MCF 10A (cell line): ENCODE measurements around the gene IL16. TPM values are rescaled to one million over a fixed set of nuclear protein-coding genes. Genes with fewer than 3 reads are reported as not detected.
A peak's percentile ranks its signal among the peaks of the same experiment; 100 is the strongest.

Experiments
- BruUV-seq: library from RNA; stranded (reverse); fragments of 400-500 nt; replicated peaks from 2 replicates; lab custom pipeline; 2021; lab: Mats Ljungman, UMichigan
- CTCF ChIA-PET: fragments of 300-600 bp; sonication (Branson Sonifier 250); formaldehyde crosslinking; extraction: SDS; loops from one replicate; lab custom pipeline; 2021; ENCODE audit warnings: antibody characterized with exemption, inconsistent platforms; lab: Yijun Ruan, JAX
- POLR2A ChIA-PET: fragments of 300-600, 350-650 bp; sonication (Branson Sonifier 250); formaldehyde crosslinking; extraction: SDS; loops from one replicate; lab custom pipeline; 2020; ENCODE audit warnings: antibody characterized with exemption, inconsistent platforms; lab: Yijun Ruan, JAX
- DNase-seq: peaks from one replicate; pipeline ENCODE4 v3.0.0-alpha.2; 2018; ENCODE audit not compliant: unreplicated experiment
- H3K27ac Mint-ChIP-seq: one replicate; pipeline ENCODE4 v1.8.0; 2022; ENCODE audit warnings: mild to moderate bottlenecking, low read depth, mixed read lengths; ENCODE audit not compliant: unreplicated experiment
- H3K27me3 Mint-ChIP-seq: one replicate; pipeline ENCODE4 v1.8.0; 2022; ENCODE audit warnings: mixed read lengths; ENCODE audit not compliant: insufficient read depth, unreplicated experiment
- H3K36me3 Mint-ChIP-seq: one replicate; pipeline ENCODE4 v1.8.0; 2022; ENCODE audit warnings: mild to moderate bottlenecking, moderate library complexity, mixed read lengths; ENCODE audit not compliant: insufficient read depth, unreplicated experiment
- H3K4me1 Mint-ChIP-seq: one replicate; pipeline ENCODE4 v1.8.0; 2022; ENCODE audit warnings: mixed read lengths; ENCODE audit not compliant: insufficient read depth, unreplicated experiment
- H3K4me3 Mint-ChIP-seq: one replicate; pipeline ENCODE4 v1.8.0; 2022; ENCODE audit warnings: mild to moderate bottlenecking, moderate library complexity, mixed read lengths; ENCODE audit not compliant: unreplicated experiment
- H3K9me3 Mint-ChIP-seq: one replicate; pipeline ENCODE4 v1.8.0; 2022; ENCODE audit warnings: mixed read lengths; ENCODE audit not compliant: unreplicated experiment
- CTCF ChIP-seq: fragments of 200-600 bp; IDR thresholded peaks from one replicate; pipeline ENCODE4 v1.8.0; 2022; ENCODE audit warnings: antibody characterized with exemption, mild to moderate bottlenecking; ENCODE audit not compliant: unreplicated experiment
- intact Hi-C: fragments of 100-400 bp; cut with micrococcal nuclease; formaldehyde crosslinking; loops from 2 replicates; pipeline ENCODE4 v1.14.1; 2022
- total RNA-seq: library from RNA; stranded (reverse); gene quantifications from 2 replicates; pipeline ENCODE4 v1.2.3, GENCODE V29; 2022

The IL16 gene
- total RNA-seq, 1 experiment from 2014 or later, result 0.72 TPM

GRCh38 chr15:81351651-81352050, 155.0 kb downstream of the IL16 start:
- CTCF ChIA-PET, result no interaction called here
- BruUV-seq, result no TSS peak
- Mint-ChIP-seq H3K27me3 (peaks cover 12% of the 10 kb centered on the region), H3K4me3 (no peak overlapping the region), H3K4me1 (peaks cover 6% of the 10 kb centered on the region), H3K36me3 (no peaks in the 10 kb centered on the region), H3K27ac (no peak overlapping the region), H3K9me3 (no peaks in the 10 kb centered on the region)
- POLR2A ChIA-PET, result interaction anchor here (0.9 kb wide), 1 partner anchor 10 kb away, joined by 3 read pairs; no protein-coding TSS in a partner anchor
- TF ChIP-seq CTCF, result no peak
- intact Hi-C loops, result no loop called here
- no peak for DNase-seq

- Mint-ChIP-seq H3K9me3 (no peaks in the 10 kb centered on the region), H3K4me3 (no peak overlapping the region), H3K4me1 (peaks cover 6% of the 10 kb centered on the region), H3K36me3 (no peaks in the 10 kb centered on the region), H3K27ac (no peak overlapping the region), H3K27me3 (no peaks in the 10 kb centered on the region)
- no peak for DNase-seq
- no peak for TF ChIP-seq CTCF
- BruUV-seq, result no TSS peak
- ChIA-PET POLR2A (interaction anchor here (0.7 to 0.9 kb wide), 2 partner anchors 17 to 53 kb away, joined by 3 read pairs; no protein-coding TSS in a partner anchor), CTCF (interaction anchor here (0.6 to 3.6 kb wide), 5 partner anchors 15 to 142 kb away, joined by 3 to 14 read pairs (median 3); no protein-coding TSS in a partner anchor)
- intact Hi-C loops, result no loop called here
These were observed 159.6 kb downstream of the IL16 start for GRCh38 chr15:81356252-81356651.

GRCh38 chr15:81357180-81357686, 160.6 kb downstream of the IL16 start:
- no peaks in the 10 kb centered on the region for H3K27me3 Mint-ChIP-seq
- DNase-seq, result peak; percentile 11
- no TSS peak for BruUV-seq
- H3K9me3 Mint-ChIP-seq, result no peaks in the 10 kb centered on the region
- TF ChIP-seq CTCF, result no peak
- no peak overlapping the region for H3K27ac Mint-ChIP-seq
- intact Hi-C loops, result no loop called here
- CTCF ChIA-PET, result interaction anchor here (0.6 to 3.6 kb wide), 6 partner anchors 8 to 143 kb away, joined by 3 to 14 read pairs (median 4); no protein-coding TSS in a partner anchor
- POLR2A ChIA-PET, result no interaction called here
- no peak overlapping the region for H3K4me3 Mint-ChIP-seq
- H3K36me3 Mint-ChIP-seq, result no peaks in the 10 kb centered on the region
- peaks cover 6% of the 10 kb centered on the region for H3K4me1 Mint-ChIP-seq

GRCh38 chr15:81358248-81358647, 161.6 kb downstream of the IL16 start:
- POLR2A ChIA-PET, result no interaction called here
- H3K4me3 Mint-ChIP-seq, result no peak overlapping the region
- H3K27me3 Mint-ChIP-seq, result no peaks in the 10 kb centered on the region
- no peak for TF ChIP-seq CTCF
- intact Hi-C loops, result no loop called here
- no peaks in the 10 kb centered on the region for H3K36me3 Mint-ChIP-seq
- no peaks in the 10 kb centered on the region for H3K9me3 Mint-ChIP-seq
- no peak overlapping the region for H3K27ac Mint-ChIP-seq
- no TSS peak for BruUV-seq
- no peak for DNase-seq
- CTCF ChIA-PET, result interaction anchor here (1.5 to 3.6 kb wide), 2 partner anchors 9 to 42 kb away, joined by 3 to 14 read pairs; no protein-coding TSS in a partner anchor
- H3K4me1 Mint-ChIP-seq, result peaks cover 6% of the 10 kb centered on the region
